Activated naive CD8-positive, alpha-beta T cell (primary cell): Measurements from ENCODE around the gene RIC1.
A peak's percentile ranks its signal among the peaks of the same experiment; 100 is the strongest.
"Not testable (repeated sequence)": the region's sequence is repeated elsewhere in the genome, so short reads cannot be mapped to it uniquely, and the experiment has no call there.

Experiments
- H3K27ac Mint-ChIP-seq: one replicate; pipeline ENCODE4 v1.8.0; 2021; ENCODE audit warnings: mixed read lengths
- H3K27me3 Mint-ChIP-seq: one replicate; pipeline ENCODE4 v1.8.0; 2021; ENCODE audit warnings: mixed read lengths
- H3K36me3 Mint-ChIP-seq: one replicate; pipeline ENCODE4 v1.8.0; 2021; ENCODE audit warnings: mixed read lengths
- H3K4me1 Mint-ChIP-seq: one replicate; pipeline ENCODE4 v1.8.0; 2021; ENCODE audit warnings: low read depth, mixed read lengths
- H3K4me3 Mint-ChIP-seq: one replicate; pipeline ENCODE4 v1.8.0; 2021; ENCODE audit warnings: mild to moderate bottlenecking, mixed read lengths
- H3K9me3 Mint-ChIP-seq: one replicate; pipeline ENCODE4 v1.8.0; 2021; ENCODE audit warnings: low read depth, mixed read lengths

RIC1 gene

DNA sequence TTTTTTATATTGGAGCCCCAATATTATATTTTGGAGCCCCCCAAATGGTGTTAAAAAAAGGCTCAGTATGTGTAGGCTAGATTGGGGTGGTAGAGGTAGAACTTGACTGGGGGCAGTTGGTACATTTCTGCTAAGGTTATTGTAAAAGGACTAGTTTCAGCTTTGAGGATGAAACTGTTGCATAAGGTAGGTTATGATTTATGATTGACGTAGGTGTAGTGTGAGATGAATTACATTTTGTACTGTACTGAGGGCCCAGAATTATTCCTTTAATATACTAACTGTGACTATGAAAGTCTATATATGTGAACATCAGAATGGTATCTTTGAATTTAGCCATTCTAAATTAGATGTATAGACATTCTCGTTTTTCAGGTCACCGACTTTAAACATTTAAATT is 3.6 kb downstream of the RIC1 start:
- Mint-ChIP-seq H3K4me1 (peaks cover 54% of the 10 kb centered on the region), H3K9me3 (peaks cover 10% of the 10 kb centered on the region), H3K4me3 (no peak overlapping the region), H3K27ac (no peak overlapping the region), H3K27me3 (no peaks in the 10 kb centered on the region), H3K36me3 (peaks cover 8% of the 10 kb centered on the region)

DNA sequence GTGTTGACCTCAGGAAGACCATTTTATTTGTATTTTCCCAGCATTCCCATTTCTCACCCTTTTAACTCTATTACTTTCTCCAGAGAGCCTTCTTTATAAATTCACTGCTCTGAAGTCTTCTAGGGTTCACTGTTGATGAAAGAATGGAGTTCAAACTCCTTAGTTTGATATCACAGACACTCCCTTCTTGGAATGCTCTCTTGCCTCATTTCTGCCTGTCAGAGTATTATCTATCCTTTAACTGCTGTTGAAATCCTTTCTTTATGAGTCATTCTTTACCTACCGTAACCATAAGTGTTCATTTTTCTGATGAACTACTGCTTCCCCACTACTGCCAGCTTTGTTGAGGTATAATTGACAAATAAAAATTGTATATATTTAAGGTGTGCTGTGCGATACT is 4.3 kb downstream of the RIC1 start:
- Mint-ChIP-seq H3K36me3 (peaks cover 14% of the 10 kb centered on the region), H3K27me3 (no peaks in the 10 kb centered on the region), H3K4me3 (no peak overlapping the region), H3K4me1 (peaks cover 50% of the 10 kb centered on the region), H3K27ac (no peak overlapping the region), H3K9me3 (peaks cover 13% of the 10 kb centered on the region)

DNA sequence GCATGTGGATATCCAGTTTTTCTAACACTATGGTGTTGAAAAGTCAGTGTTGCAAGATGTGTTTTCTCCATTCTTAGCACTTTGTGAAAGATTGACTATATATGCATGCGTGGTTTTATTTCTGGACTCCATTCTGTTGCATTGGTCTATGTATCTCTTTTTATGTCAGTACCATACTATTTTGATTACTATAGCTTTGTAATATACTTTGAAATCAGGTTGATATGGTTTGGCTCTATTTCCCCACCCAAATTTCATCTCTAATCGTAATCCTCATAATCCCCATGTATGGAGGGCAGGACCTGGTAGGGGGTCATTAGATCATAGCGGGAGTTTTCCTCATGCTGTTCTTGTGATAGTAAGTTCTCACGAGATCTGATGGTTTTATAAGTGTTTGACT is 6.5 kb downstream of the RIC1 start:
- peaks cover 25% of the 10 kb centered on the region for H3K9me3 Mint-ChIP-seq
- H3K36me3 Mint-ChIP-seq: peaks cover 28% of the 10 kb centered on the region
- H3K4me1 Mint-ChIP-seq: peaks cover 50% of the 10 kb centered on the region
- H3K27ac Mint-ChIP-seq: peak overlapping the region; percentile 12
- H3K27me3 Mint-ChIP-seq: no peaks in the 10 kb centered on the region
- H3K4me3 Mint-ChIP-seq: no peak overlapping the region

DNA sequence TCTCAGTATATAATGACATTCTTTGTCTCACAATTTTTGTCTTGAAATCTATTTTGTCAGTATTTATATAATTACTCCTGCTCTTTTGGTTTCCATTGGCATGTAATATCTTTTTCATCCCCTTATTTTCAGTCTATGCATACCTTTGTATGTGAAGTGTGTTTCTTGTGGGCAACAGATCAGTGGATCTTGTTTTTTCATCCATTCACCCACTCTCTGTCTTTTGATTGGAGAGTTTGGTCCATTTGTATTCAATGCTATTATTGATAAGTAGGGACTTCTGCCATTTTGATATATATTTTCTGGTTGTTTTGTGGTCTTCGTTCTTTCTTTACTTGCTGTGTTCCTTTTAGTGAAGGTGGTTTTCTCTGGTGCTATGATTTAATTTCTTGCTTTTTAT is 10.9 kb downstream of the RIC1 start:
- Mint-ChIP-seq H3K27ac (no peak overlapping the region), H3K4me1 (peaks cover 29% of the 10 kb centered on the region), H3K9me3 (peaks cover 37% of the 10 kb centered on the region), H3K36me3 (peaks cover 39% of the 10 kb centered on the region), H3K27me3 (no peaks in the 10 kb centered on the region), H3K4me3 (no peak overlapping the region)

DNA sequence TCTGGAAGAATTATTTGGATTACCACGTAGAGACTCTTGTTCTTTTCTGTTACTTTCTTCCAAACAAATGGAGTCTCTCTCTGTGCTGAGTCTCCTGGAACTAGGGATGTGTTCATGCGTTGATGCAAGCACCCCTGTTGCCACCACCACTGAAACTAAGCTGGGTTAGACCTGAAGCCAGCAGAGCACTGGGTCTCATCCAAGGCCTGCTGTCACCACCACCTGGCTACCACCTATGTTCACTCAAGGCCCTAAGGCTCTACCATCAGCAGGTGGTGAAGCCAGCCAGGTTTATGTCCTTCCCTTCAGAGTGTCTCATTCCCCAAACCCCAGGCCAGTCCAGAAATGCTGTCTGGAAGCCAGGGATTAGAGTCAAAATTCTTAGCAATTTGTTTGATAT is 13.3 kb downstream of the RIC1 start:
- Mint-ChIP-seq H3K27ac (no peak overlapping the region), H3K36me3 (peaks cover 45% of the 10 kb centered on the region), H3K9me3 (peaks cover 35% of the 10 kb centered on the region), H3K4me1 (peaks cover 41% of the 10 kb centered on the region), H3K4me3 (no peak overlapping the region), H3K27me3 (no peaks in the 10 kb centered on the region)

DNA sequence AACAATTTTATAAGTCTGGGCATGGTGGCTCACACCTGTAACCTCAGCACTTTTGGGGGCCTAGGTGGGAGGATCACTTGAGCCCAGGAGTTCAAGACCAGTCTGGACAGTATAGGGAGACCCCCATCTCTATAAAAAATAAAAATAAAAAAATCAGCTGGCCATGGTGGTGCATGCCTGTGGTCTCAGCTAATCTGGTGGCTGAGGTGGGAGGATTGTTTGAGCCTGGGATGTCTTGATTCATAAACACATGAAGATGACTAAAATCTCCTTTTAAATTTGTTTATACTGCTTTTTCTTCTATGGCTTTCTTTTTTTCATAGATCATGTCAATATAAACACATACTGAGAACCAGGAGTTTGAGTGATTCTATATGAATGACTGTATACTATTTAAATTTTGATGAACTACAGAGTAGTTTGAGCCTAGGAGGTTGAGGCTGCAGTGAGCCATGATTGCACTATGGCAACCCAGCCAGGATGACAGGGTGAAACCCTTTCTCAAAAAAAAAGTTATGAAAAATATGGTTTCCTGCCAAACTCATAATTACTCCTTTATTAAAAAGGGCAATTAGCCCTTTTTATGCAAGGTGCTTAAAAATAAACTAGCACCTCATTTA is 14.2 kb downstream of the RIC1 start:
- Mint-ChIP-seq H3K9me3 (peaks cover 34% of the 10 kb centered on the region), H3K4me3 (no peak overlapping the region), H3K27ac (no peak overlapping the region), H3K36me3 (peaks cover 43% of the 10 kb centered on the region), H3K27me3 (no peaks in the 10 kb centered on the region), H3K4me1 (peaks cover 41% of the 10 kb centered on the region)

DNA sequence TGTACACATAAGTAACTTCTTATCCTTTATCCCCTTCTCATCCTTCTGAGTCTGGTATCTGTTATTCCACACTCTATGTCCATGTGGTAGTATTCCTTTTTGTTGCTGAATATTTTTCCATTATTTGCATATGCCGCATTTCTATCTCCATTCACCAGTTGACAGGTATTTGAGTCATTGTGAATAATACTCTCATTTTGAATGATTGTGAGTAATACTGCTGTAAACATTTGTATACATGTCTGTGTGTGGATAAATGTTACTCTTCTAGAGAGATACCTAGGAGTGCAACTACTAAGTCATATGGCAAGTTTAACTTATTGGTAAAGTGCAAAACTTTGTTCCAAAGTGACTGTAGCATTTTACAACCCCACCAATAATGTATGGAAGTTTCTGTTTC is 15.6 kb downstream of the RIC1 start:
- H3K9me3 Mint-ChIP-seq: peaks cover 42% of the 10 kb centered on the region

DNA sequence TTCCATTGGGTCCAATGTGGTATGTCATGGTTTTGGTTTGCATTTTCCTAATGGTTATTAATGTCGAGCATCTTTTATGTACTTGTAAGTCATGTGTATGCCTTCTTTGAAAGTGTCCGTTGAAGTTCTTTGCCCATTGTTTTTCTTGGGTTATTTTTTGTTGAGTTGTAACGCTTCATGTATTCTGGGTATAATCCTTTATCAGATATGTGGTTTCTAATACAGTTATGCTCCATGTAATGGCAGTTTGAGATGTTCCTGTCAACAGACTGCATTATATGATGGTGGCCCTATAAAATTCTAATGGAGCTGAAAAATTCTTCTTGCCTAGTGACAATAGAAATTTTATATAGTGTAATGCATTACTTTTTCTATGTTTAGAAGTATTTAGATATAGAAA is 17.2 kb downstream of the RIC1 start:
- Mint-ChIP-seq H3K4me1 (peaks cover 39% of the 10 kb centered on the region), H3K4me3 (no peak overlapping the region)

More for the DNA sequence above, 15.6 kb downstream of the RIC1 start:
- Mint-ChIP-seq H3K4me1 (peaks cover 39% of the 10 kb centered on the region), H3K27ac (no peak overlapping the region), H3K27me3 (no peaks in the 10 kb centered on the region), H3K4me3 (no peak overlapping the region), H3K36me3 (peaks cover 40% of the 10 kb centered on the region)

DNA sequence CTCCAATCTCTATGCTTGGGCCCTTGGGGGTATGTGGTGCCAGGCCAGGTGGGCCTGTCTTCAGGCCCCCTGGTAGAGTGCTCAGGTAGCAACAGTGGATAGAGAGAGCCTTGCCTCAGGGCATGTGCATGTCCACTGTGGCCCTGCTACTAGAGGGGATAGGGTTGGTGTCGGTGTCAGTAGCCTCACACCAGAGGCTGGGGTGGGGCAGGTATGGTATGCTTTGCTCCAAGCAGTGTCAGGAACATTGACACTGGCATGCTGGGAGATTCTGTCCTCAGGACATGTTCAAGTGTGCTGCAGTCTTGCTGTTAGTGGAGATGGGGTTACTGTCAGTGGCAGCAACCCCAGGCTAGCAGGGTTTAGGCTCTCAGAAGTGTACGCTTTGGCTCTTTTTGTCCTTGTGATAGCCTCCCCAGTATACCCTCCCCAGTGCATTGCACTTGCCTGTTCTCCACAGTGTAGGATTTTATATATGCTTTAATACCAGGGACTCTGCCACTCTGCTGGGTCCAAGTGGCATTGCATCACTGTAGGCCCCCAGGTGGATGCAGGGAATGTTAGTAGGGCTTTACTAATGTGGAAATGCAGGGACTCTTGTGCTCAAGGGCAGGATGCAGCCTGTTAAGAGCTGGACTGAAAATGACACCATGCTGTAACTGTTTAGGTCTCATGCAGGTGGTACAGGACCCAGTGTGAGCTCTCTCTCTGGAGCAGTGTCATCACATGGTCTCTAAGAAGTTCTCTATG is 21.6 kb downstream of the RIC1 start:
- H3K9me3 Mint-ChIP-seq: peaks cover 41% of the 10 kb centered on the region
- H3K4me1 Mint-ChIP-seq: peaks cover 26% of the 10 kb centered on the region
- no peaks in the 10 kb centered on the region for H3K27me3 Mint-ChIP-seq
- H3K36me3 Mint-ChIP-seq: peaks cover 39% of the 10 kb centered on the region
- no peak overlapping the region for H3K27ac Mint-ChIP-seq
- no peak overlapping the region for H3K4me3 Mint-ChIP-seq

More for the DNA sequence above, 17.2 kb downstream of the RIC1 start:
- Mint-ChIP-seq H3K27ac (no peak overlapping the region), H3K36me3 (peaks cover 36% of the 10 kb centered on the region), H3K27me3 (no peaks in the 10 kb centered on the region), H3K9me3 (peaks cover 32% of the 10 kb centered on the region)

DNA sequence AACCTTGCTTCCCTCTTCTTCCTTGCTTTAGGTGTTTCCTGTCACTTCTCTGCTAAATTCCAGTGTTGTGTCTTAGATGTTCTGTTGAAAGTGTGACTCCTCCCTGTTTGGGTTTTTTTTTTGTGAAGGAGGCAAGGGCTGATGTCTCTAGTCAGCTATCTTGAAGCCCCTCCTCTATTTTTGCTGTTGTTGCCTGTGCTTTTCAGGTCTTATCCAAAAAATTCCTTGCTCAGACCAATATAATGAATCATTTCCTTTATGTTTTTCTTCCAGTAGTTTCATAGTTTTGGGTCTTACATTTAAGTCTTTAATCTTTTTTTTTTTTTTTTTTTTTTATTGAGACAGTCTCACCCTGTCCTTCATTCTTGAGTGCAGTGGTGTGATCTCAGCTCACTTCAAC is 22.3 kb downstream of the RIC1 start:
- H3K27ac Mint-ChIP-seq: no peak overlapping the region
- no peaks in the 10 kb centered on the region for H3K27me3 Mint-ChIP-seq
- H3K36me3 Mint-ChIP-seq: peaks cover 38% of the 10 kb centered on the region
- peaks cover 41% of the 10 kb centered on the region for H3K9me3 Mint-ChIP-seq
- H3K4me3 Mint-ChIP-seq: no peak overlapping the region
- H3K4me1 Mint-ChIP-seq: peaks cover 25% of the 10 kb centered on the region

DNA sequence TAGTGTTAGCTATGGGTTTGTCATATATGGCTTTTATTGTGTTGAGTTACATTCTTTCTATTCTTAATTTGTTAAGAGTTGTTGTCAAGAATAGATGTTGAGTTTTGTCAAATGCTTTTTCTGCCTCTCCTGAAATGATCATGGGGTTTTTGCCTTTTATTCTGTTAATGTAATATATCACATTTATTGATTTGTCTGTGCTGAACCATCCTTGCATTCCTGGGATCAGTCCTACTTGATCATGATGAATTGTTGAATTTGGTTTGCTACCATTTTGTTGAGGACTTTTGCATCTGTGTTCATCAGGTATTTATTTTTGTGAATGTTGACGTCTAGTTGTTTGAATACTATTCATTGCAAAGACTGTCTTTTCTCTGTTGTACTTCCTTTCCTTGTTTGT is 23.9 kb downstream of the RIC1 start:
- H3K36me3 Mint-ChIP-seq: peaks cover 30% of the 10 kb centered on the region

DNA sequence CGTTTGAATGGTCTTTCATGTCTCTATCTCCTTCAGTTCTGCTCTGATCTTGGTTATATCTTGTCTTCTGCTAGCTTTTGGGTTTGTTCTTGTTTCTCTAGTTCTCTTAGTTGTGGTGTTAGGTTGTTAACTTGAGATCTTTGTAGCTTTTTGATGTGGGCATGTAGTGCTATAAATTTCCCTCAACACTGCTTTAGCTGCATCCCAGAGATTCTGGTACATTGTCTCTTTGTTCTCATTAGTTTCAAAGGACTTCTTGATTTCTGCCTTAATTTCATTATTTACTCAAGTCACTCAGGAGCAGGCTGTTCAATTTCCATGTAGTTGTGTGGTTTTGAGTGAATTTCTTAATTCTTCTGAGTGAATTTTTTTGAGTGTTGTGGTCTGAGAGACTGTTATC is 33.9 kb downstream of the RIC1 start:
- H3K27ac Mint-ChIP-seq, H3K27me3 Mint-ChIP-seq, H3K4me3 Mint-ChIP-seq: not testable (repeated sequence)
- Mint-ChIP-seq H3K9me3 (peaks cover 38% of the 10 kb centered on the region), H3K36me3 (peaks cover 48% of the 10 kb centered on the region), H3K4me1 (peaks cover 43% of the 10 kb centered on the region)

More for the DNA sequence above, 23.9 kb downstream of the RIC1 start:
- H3K9me3 Mint-ChIP-seq: peaks cover 30% of the 10 kb centered on the region
- H3K4me3 Mint-ChIP-seq: no peak overlapping the region
- H3K27ac Mint-ChIP-seq: no peak overlapping the region
- H3K4me1 Mint-ChIP-seq: peaks cover 26% of the 10 kb centered on the region
- no peaks in the 10 kb centered on the region for H3K27me3 Mint-ChIP-seq

DNA sequence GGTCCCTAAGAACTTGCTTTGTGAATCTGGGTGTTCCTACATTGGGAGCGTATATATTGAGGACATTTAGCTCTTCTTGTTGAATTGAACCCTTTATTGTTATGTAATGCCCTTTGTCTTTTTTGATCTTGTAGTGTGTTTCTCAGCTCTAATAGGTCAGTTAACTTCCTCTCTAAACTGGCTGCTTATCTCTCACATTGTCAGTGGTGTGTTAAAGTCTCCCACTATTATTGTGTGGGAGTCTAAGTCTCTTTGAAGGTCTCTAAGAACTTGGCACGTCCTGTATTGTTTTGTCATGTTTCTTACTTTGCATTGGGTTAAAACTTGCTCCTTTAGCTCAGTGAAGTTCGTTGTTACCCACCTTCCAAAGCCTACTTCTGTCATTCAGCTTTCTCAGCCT is 36.2 kb downstream of the RIC1 start:
- peaks cover 35% of the 10 kb centered on the region for H3K9me3 Mint-ChIP-seq
- no peaks in the 10 kb centered on the region for H3K27me3 Mint-ChIP-seq
- peaks cover 53% of the 10 kb centered on the region for H3K4me1 Mint-ChIP-seq
- peaks cover 40% of the 10 kb centered on the region for H3K36me3 Mint-ChIP-seq
- H3K4me3 Mint-ChIP-seq: peak overlapping the region; percentile 27
- H3K27ac Mint-ChIP-seq: no peak overlapping the region

DNA sequence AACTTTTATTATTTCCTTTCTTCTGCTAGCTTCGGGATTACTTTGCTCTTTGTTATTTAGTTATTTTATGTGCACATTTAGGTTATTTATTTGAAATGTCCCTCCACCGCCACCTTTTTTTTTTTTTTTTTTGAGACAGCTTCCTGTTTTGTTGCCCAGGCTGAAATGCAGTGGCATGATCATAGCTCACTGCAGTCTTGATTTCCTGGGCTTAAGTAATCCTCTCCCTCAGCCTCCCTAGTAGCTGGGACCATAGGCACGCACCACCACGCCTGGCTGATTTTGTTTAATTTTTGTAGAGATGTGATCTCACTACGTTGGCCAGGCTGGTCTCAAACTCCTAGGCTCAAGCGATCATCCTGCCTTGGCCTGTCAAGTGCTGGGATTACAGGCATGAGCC is 38.5 kb downstream of the RIC1 start:
- Mint-ChIP-seq H3K4me3 (peak overlapping the region; percentile 6), H3K27ac (no peak overlapping the region), H3K36me3 (peaks cover 29% of the 10 kb centered on the region), H3K4me1 (peaks cover 68% of the 10 kb centered on the region), H3K27me3 (no peaks in the 10 kb centered on the region), H3K9me3 (peaks cover 19% of the 10 kb centered on the region)

DNA sequence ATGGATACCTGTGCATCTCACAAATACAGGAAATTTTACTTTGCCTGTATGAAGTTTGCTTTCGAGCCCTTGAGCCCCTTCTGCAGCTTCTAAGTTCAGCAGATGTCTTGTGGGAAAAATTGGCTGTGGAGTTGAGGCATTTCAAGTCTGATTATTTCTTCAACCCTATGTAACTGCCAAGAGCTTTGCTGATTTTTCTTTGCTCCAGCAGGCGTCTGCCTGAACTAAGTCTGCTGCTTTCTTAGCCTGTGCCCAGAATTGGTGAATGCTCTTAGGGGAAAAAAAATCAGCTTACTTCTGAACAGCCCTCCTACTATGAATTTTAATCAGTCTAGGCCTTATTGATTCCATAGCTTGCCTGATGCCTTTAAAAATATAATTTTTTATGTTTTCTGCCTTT is 41.2 kb downstream of the RIC1 start:
- H3K9me3 Mint-ChIP-seq: no peaks in the 10 kb centered on the region
- H3K27me3 Mint-ChIP-seq: no peaks in the 10 kb centered on the region
- peaks cover 65% of the 10 kb centered on the region for H3K4me1 Mint-ChIP-seq
- H3K27ac Mint-ChIP-seq: no peak overlapping the region
- no peak overlapping the region for H3K4me3 Mint-ChIP-seq
- H3K36me3 Mint-ChIP-seq: peaks cover 21% of the 10 kb centered on the region
